Heart right ventricle (tissue), 16 donors: ENCODE measurements around the gene PIK3CG. TPM values are rescaled to one million over a fixed set of nuclear protein-coding genes. Genes with fewer than 3 reads are reported as not detected.
"Not testable (repeated sequence)": the region's sequence is repeated elsewhere in the genome, so short reads cannot be mapped to it uniquely, and the experiment has no call there.

Experiments
- ATAC-seq, 8 donors: fragments of 200-7000 bp; cut with Tn5 transposase; one replicate each; pipeline ENCODE4 v1.9.1; 2020; ENCODE audit warnings: mild to moderate bottlenecking in 8 of 8, moderate library complexity in 8 of 8, moderate number of reproducible peaks in 1 of 8
- DNase-seq, 2 donors: peaks; one replicate each; pipeline ENCODE4 v3.0.0-alpha.2; 2020
- H3K27ac ChIP-seq, 10 donors: fragments of 200-600 bp; sonication (generic) in 2 of 10; one replicate each; pipeline versions ENCODE4 v1.5.0 to v1.8.0; 2020 to 2022; ENCODE audit warnings: mild to moderate bottlenecking in 3 of 10
- H3K27me3 ChIP-seq, 7 donors: fragments of 200-600 bp; one replicate each; pipeline ENCODE4 v1.8.0; 2021 to 2022; ENCODE audit warnings: mild to moderate bottlenecking in 2 of 7
- H3K36me3 ChIP-seq, 9 donors: fragments of 200-600 bp; sonication (generic) in 1 of 9; one replicate each; pipeline versions ENCODE4 v1.5.0 to v1.8.0; 2020 to 2022; ENCODE audit warnings: mild to moderate bottlenecking in 2 of 9
- H3K4me1 ChIP-seq, 9 donors: fragments of 200-600 bp; sonication (generic) in 1 of 9; one replicate each; pipeline versions ENCODE4 v1.5.0 to v1.8.0; 2020 to 2022; ENCODE audit warnings: mild to moderate bottlenecking in 4 of 9
- H3K4me3 ChIP-seq, 10 donors: fragments of 200-600 bp; sonication (generic) in 2 of 10; one replicate each; pipeline versions ENCODE4 v1.5.0 to v1.8.0; 2020 to 2022; ENCODE audit warnings: mild to moderate bottlenecking in 7 of 10, moderate library complexity in 2 of 10
- H3K9me3 ChIP-seq, 11 donors: fragments of 200-600 bp in 10 of 11; sonication (generic) in 2 of 11; one replicate each; pipeline versions ENCODE4 v1.5.0 to v1.8.0; 2013 to 2022; ENCODE audit warnings: mild to moderate bottlenecking in 2 of 11, control low read depth in 1 of 11, moderate library complexity in 1 of 11
- WGBS, 2 donors: extraction: QIAGEN DNeasy Blood & Tissue Kit; methylation state at CpG; one replicate each; pipeline ENCODE4 v1.1.7; 2013; ENCODE audit warnings: inconsistent platforms in 1 of 2; 5-methylcytosine and 5-hydroxymethylcytosine counted together
- intact Hi-C, 10 donors: fragments of 100-400 bp; cut with DNase I; formaldehyde crosslinking; loops; one replicate each; pipeline versions ENCODE4 v1.11.1 to v1.14.2; 2022
- polyA plus RNA-seq, 2 donors: library from polyadenylated mRNA; stranded (reverse); fragments of 200-250 nt; gene quantifications; one replicate each; pipeline ENCODE4 v1.2.3, GENCODE V29; 2013
- total RNA-seq, 10 donors: library from RNA; stranded (reverse); fragmentation: NEBNext Ultra II Directional in 3 of 10; extraction: Animal tissue kit (Norgen Biotek cat#: 25700) in 3 of 10; gene quantifications; one replicate each; pipeline versions ENCODE4 v1.2.1 to v1.2.4, GENCODE V29; 2021 to 2023
- TF ChIP-seq, protein P1 (sequence below), 9 donors: fragments of 200-600 bp; sonication (generic) in 2 of 9; IDR thresholded peaks; one replicate each; pipeline versions ENCODE4 v1.5.0 to v1.8.0; 2021 to 2022; ENCODE audit warnings: antibody characterized with exemption in 9 of 9, mild to moderate bottlenecking in 5 of 9, moderate library complexity in 1 of 9
- donor health status: Arrhythmogenic right ventricular cardiomyopathy.
- donor health status: ischemic (EF 13 %, LVEDD 7.1; RV severe dilation, severe dysfunction).
- donor health status: healthy with polysubstance abuse.
- donor health status: DM: no; HTN: yes; CAD: no.
- donor health status: DM: no; HTN: no; CAD: no.
- donor health status: ischemic (EF 25% LVEDD 6.9; RV normal size, moderate dysfunction).
- donor health status: ischemic (EF 25% LVEDD 5.7; RV mildly dilated, moderate dysfunction).
- donor health status: healthy.
- donor health status: DM: yes; HTN: yes; CAD: no.
- donor health status: Ischemic cardiomyopathy.
- donor health status: ischemic (EF 35%, LVEDD 5.7; RV mildly dilated, moderate dysfunction).
- donor health status: nonischemic (EF 11% LVEDD 7.7; RV severe dilation, severe dysfunction).
- donor health status: DM: yes; HTN: yes; CAD: no.
- donor health status: PGD.
- donor health status: ischemic (EF 29% LVEDD 5.4; RV normal size, mild dysfunction).
- donor health status: nonischemic (EF 23%, LVEDD 6.1; RV moderate dilation, normal function).

PIK3CG gene
- total and polyA plus RNA-seq, 12 donors: 0.16 to 6.8 (median 2.0) TPM

DNA sequence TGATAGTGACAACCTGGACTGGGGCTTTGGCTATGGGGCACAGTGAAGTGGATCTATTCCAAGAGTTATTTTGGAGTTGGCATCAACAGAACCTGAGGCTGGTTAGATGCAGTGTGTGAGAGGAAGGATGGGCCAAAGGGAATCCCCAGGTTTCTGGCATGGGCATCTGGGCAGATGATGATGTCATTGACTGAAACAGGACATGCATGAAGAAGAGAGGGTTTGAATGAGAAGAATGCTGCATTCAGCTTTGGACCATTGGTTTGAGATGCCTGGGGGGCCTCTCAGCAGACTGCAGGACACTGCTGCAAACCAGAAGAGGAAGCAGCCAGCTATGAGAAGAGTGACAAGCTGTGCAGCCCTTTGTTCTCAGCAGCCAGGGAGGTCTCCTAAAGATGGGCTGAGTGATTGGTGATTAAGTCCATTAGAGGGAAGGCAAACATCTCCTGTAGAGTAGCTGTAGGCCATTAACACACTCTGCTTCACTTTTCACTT lies 23.1 kb upstream of the PIK3CG start:
- peak in 7 of 8 donors; percentile 43 to 88 (median 73) for ATAC-seq
- H3K27me3 ChIP-seq: peaks cover 0 to 5% (median 0%) of the 10 kb centered on the region in 7 donors
- intact Hi-C loops: no loop called here

DNA sequence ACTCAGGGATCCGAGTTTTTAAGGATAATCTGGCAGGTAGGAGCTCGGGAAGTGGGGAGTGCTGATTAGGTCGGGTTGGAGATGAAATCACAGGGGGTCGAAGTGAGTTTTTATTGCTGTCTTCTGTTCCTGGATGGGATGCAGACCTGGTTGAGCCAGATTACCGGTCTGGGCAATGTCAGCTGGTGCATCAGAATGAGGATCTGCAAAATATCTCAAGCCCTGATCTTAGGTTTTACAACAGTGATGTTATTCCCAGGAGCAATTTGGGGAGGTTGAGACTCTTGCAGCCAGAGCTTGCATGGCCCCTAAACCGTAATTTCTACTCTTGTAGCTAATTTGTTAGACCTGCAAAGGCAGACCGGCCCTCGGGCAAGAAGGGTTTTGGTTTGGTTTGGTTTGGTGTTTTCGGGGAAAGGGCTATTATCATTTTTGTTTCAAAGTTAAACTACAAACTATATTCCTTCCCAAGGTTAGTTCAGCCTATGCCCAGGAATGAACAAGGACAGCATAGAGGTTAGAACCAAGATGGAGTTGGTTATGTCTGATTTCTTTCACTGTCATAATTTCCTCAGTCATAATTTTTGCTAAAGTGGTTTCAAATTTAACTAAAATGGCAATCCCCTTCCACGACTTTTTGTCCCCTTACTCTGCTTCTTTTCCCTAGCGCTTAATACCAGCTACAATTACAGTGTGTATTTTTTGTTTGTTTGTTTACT lies 20.6 kb upstream of the PIK3CG start:
- WGBS, 2 donors: 75 to 82% methylated on average over 11 of the region's 11 CpGs
- Histone ChIP-seq H3K4me3 (no peak overlapping the region), H3K4me1 (peaks cover 0 to 8% (median 0%) of the 10 kb centered on the region in 9 donors), H3K36me3 (no peaks in the 10 kb centered on the region), H3K27ac (no peak overlapping the region), H3K9me3 (no peaks in the 10 kb centered on the region), H3K27me3 (peaks cover 0 to 7% (median 0%) of the 10 kb centered on the region in 7 donors)
- intact Hi-C loops: no loop called here
- ATAC-seq (no peak), DNase-seq (no peak)
- TF ChIP-seq, protein P1, sequence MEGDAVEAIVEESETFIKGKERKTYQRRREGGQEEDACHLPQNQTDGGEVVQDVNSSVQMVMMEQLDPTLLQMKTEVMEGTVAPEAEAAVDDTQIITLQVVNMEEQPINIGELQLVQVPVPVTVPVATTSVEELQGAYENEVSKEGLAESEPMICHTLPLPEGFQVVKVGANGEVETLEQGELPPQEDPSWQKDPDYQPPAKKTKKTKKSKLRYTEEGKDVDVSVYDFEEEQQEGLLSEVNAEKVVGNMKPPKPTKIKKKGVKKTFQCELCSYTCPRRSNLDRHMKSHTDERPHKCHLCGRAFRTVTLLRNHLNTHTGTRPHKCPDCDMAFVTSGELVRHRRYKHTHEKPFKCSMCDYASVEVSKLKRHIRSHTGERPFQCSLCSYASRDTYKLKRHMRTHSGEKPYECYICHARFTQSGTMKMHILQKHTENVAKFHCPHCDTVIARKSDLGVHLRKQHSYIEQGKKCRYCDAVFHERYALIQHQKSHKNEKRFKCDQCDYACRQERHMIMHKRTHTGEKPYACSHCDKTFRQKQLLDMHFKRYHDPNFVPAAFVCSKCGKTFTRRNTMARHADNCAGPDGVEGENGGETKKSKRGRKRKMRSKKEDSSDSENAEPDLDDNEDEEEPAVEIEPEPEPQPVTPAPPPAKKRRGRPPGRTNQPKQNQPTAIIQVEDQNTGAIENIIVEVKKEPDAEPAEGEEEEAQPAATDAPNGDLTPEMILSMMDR (IDR thresholded peaks at IDR 0.05): no peak

More for the DNA sequence above, 23.1 kb upstream of the PIK3CG start:
- TF ChIP-seq, protein P1 (IDR thresholded peaks at IDR 0.05): no peak
- DNase-seq: peak in 1 of 2 donors; percentile 19
- Histone ChIP-seq H3K27ac (no peak overlapping the region), H3K36me3 (no peaks in the 10 kb centered on the region), H3K4me3 (no peak overlapping the region), H3K4me1 (peaks cover 0 to 8% (median 0%) of the 10 kb centered on the region in 9 donors), H3K9me3 (peaks cover 0 to 8% (median 0%) of the 10 kb centered on the region in 11 donors)

DNA sequence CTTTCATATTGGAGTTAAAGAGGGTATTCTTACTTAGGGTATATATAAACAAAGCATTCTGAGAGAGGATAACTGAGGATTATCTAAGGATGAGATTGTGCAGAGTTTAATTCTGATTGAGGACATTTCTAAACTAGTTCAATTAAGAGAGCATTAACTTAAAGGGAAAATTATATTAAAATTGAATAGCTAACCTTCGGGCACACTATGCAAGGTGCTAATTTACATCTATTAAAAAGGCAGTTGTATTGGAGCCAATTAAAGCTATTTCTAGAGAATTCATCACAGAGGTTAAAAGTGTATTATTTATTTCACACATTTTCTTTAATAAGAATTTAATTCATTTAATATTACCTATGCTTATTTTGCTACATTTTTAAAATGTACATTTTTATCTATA lies 17.0 kb upstream of the PIK3CG start:
- Histone ChIP-seq H3K4me1 (no peaks in the 10 kb centered on the region), H3K4me3 (no peak overlapping the region), H3K36me3 (no peaks in the 10 kb centered on the region), H3K27me3 (peaks cover 0 to 7% (median 0%) of the 10 kb centered on the region in 7 donors), H3K9me3 (no peaks in the 10 kb centered on the region), H3K27ac (no peak overlapping the region)
- no peak for DNase-seq
- ATAC-seq: no peak
- intact Hi-C loops: no loop called here
- TF ChIP-seq, protein P1 (IDR thresholded peaks at IDR 0.05): no peak
- WGBS, 2 donors: 91 to 99% methylated on average over 1 of the region's 1 CpG

DNA sequence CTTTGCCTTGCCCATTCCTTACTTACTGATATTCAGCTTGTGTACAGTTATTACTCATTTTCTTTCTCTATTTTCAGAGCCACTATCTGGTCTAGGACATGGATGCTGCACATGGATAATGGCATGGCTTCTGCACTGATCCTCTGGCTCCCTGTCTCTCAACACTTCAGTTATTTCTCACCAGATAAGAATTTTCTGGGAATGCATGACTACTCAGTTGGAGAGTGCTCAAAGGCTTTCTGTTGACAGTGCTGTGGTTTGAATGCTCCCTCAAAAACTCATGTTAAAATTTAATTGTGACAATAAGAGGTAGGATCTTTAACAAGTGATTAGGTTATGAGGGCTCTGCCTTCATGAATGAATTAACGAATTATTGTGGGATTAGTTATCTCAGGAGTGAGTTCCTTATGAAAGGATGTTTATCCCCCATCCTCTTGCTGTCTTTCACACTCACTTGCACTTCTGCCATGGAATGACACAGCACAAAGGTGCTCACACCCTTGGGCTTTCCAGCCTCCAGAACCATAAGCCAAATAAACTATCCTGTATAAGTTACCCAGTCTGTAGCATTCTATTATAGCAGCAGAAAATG lies 16.1 kb upstream of the PIK3CG start:
- Histone ChIP-seq H3K27ac (no peak overlapping the region), H3K27me3 (peaks cover 0 to 7% (median 0%) of the 10 kb centered on the region in 7 donors), H3K4me3 (no peak overlapping the region), H3K4me1 (no peaks in the 10 kb centered on the region), H3K9me3 (no peaks in the 10 kb centered on the region), H3K36me3 (no peaks in the 10 kb centered on the region)
- intact Hi-C loops: no loop called here
- ATAC-seq (no peak), DNase-seq (no peak)
- WGBS, 2 donors: 32 to 79% methylated on average over 1 of the region's 1 CpG
- TF ChIP-seq, protein P1 (IDR thresholded peaks at IDR 0.05): no peak

DNA sequence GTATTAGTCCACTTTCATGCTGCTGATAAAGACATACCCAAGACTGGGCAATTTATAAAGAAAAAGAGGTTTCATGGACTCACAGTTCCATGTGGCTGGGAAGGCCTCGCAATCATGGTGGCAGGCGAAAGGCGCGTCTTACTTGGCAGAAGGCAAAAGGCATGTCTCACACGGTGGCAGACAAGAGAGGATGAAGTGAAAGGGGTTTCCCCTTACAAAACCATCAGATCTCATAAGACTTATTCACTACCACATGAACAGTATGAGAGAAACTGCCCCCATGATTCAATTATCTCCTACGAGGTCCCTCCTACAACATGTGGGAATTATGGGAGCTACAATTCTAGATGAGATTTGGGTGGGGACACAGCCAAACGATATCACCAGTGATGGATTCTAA lies 13.4 kb upstream of the PIK3CG start:
- DNase-seq, H3K4me3 ChIP-seq, intact Hi-C loops, H3K4me1 ChIP-seq, H3K36me3 ChIP-seq, H3K27me3 ChIP-seq, H3K9me3 ChIP-seq, H3K27ac ChIP-seq, ATAC-seq: not testable (repeated sequence)
- 92 to 95% methylated on average over 7 of the region's 7 CpGs for WGBS, 2 donors
